Measurements from ENCODE around the gene FAM13A.
"Not testable (repeated sequence)": the region's sequence is repeated elsewhere in the genome, so short reads cannot be mapped to it uniquely, and the experiment has no call there.

The FAM13A gene

GRCh38 chr4:88958080-88958479, 98.9 kb downstream of the FAM13A start:
- no peak for DNase-seq (ENCODE audit: low read depth)

DNA sequence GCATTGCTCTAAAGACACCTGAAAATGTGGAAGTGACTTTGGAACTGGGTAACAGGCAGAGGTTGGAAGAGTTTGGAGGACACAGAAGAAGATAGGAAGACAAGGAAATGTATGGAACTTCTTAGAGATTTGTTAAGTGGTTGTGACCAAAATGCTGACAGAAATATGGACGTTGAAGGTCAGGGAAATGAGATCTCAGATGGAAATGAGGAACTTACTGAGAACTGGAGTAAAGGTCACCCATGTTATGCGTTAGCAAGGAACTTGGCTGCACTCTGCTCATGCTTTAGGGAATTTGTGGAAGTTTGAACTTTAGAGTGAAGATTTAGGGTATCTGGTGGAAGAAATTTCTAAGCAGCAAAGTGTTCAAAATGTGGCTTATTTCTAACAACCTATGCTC, 99.4 kb downstream of the FAM13A start:
- no peak for DNase-seq (ENCODE audit: low read depth)

DNA sequence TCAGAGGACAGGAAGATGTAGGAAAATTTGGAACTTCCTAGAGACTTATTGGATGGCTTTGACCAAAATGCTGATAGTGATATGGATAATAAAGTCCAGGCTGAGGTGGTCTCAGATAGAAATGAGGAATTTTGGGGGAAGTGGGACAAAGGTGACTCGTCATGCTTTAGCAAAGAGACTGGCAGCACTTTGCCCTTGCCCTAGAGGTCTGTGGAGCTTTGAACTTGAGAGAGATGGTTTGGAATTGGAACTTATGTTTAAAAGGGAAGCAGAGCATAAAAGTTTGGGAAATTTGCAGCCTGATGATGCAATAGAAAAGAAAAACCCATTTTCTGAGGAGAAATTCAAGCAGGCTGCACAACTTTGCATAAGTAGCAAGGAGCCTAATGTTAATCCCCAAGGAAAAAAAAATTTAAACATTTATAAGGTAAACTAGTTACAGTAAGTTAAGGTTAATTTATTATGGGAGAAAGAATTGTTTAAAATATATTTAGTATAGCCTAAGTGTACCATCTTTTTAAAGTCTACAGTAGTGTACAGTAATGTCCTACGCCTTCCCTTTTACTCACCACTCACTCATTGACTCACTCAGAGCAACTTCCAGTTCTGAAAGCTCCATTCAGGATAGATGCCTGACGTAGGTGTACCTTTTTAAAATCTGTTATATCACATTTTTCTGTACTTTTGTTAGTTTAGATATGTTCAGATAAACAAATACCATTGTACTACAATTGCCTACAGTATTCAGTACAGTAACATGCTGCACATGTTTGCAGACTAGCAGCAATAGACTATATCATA, 101.2 kb downstream of the FAM13A start:
- DNase-seq (ENCODE audit: low read depth): no peak

DNA sequence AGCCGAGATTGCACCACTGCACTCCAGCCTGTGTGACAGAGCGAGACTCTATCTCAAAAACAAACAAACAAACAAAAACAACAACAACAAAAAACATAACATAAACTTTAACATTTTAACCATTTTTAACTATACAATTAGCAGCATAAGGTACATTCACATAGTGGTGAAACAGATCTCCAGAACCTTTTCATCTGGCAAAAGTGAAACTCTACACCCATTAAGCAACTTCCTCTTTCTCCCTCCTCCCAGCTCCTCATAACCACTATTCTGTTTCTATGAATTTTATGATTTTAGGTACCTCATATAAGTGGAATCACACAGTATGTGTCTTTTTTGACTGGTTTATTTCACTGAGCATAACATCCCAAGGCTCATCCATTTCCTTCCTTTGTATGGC, 103.6 kb downstream of the FAM13A start:
- DNase-seq (ENCODE audit: low read depth): no peak

DNA sequence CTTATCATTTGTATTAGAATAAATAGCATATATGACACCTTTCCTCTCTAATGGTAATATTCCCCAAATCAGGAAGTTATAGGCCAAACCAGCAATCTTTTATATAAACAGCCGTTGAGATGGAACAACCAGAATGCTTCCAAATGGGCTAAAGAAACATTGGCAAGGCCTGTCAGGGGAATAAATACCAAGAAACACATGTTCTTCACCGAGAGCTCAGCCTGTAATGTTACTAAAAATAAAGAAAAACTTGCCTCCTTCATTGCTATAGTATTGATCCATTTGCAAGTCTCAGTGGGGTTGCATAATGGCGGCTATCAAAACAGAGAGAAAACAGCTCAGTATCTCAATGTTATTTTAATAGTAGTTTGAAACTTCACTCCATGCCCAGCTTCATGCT, 104.9 kb downstream of the FAM13A start:
- DNase-seq (ENCODE audit: low read depth): no peak

- DNase-seq (ENCODE audit: low read depth): no peak
These were observed 107.4 kb downstream of the FAM13A start for GRCh38 chr4:88949605-88950004.

- no peak for DNase-seq (ENCODE audit: low read depth)
These were observed 116.5 kb downstream of the FAM13A start for GRCh38 chr4:88940506-88940905.

GRCh38 chr4:88939697-88940096, 117.3 kb downstream of the FAM13A start:
- peak; percentile 80 for DNase-seq (ENCODE audit: low read depth)

GRCh38 chr4:88938138-88938537, 118.8 kb downstream of the FAM13A start:
- DNase-seq (ENCODE audit: low read depth): peak; percentile 96

- peak; percentile 91 for DNase-seq (ENCODE audit: low read depth)
These were observed 119.9 kb downstream of the FAM13A start for GRCh38 chr4:88937081-88937480.

- no peak for DNase-seq (ENCODE audit: low read depth)
These were observed 123.4 kb downstream of the FAM13A start for GRCh38 chr4:88933414-88934160.

DNA sequence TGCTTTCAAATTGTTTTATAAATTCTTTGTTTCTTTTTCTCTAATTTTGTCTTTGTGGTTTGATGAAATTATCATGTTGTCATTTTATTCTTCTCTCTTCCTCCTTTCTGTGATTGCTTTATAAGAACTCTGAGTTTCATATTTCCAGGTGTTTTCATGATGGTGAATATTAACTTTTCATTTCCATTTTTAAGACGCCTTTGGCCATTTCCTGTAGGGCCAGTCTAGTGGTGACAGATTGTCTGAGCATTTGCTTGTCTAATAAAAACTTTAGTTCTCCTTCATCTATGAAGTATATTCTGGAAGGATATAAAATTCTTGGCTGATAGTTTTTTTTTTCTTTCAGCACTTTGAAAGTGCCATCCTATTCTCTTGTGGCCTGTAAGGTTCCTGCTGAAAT, 128.1 kb downstream of the FAM13A start:
- DNase-seq (ENCODE audit: low read depth): no peak

DNA sequence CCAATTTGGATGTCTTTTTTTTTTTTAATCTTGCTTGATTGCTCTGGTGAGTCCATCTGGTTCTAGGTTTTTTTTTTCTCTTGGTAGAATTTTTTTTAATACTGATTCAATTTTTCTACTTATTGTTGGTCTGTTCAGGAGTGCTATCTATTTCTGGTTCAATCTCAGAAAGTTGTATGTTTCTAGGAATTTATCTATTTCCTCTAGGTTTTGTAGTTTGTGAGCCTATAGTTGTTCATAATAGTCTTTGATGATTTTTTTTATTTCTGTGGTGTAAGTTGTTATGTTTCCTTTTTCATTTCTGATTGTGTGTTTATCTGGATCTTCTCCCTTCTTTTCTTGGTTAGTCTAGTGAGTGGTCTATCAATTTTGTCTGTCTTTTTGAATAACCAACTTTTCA, 129.6 kb downstream of the FAM13A start:
- no peak for DNase-seq (ENCODE audit: low read depth)

GRCh38 chr4:88919056-88919455, 137.9 kb downstream of the FAM13A start:
- no peak for DNase-seq (ENCODE audit: low read depth)

DNA sequence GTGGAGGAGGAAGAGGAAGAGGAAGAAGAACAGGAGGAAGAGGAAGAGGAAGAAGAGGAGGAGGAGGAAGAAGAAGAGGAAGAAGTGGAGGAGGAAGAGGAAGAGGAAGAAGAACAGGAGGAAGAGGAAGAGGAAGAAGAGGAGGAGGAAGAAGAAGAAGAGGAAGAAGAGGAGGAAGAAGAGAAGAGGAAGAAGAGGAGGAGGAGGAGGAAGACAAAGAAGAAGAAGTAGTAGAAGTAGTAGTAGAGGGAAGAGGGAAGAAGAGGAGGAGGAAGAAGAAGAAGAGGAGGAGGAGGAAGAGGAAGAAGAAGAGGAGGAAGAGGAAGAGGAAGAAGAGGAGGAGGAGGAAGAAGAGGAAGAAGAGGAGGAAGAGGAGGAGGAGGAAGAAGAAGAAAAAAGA, 143.8 kb downstream of the FAM13A start:
- DNase-seq (ENCODE audit: low read depth): not testable (repeated sequence)

- DNase-seq (ENCODE audit: low read depth): peak; percentile 27
These were observed 145.5 kb downstream of the FAM13A start for GRCh38 chr4:88911246-88912212.

GRCh38 chr4:88910101-88910500, 146.9 kb downstream of the FAM13A start:
- DNase-seq (ENCODE audit: low read depth): no peak

GRCh38 chr4:88908521-88908920, 148.5 kb downstream of the FAM13A start:
- DNase-seq (ENCODE audit: low read depth): no peak

- peak; percentile 53 for DNase-seq (ENCODE audit: low read depth)
These were observed 149.0 kb downstream of the FAM13A start for GRCh38 chr4:88908003-88908402.

- peak; percentile 26 for DNase-seq (ENCODE audit: low read depth)
These were observed 149.5 kb downstream of the FAM13A start for GRCh38 chr4:88907478-88907877.

DNA sequence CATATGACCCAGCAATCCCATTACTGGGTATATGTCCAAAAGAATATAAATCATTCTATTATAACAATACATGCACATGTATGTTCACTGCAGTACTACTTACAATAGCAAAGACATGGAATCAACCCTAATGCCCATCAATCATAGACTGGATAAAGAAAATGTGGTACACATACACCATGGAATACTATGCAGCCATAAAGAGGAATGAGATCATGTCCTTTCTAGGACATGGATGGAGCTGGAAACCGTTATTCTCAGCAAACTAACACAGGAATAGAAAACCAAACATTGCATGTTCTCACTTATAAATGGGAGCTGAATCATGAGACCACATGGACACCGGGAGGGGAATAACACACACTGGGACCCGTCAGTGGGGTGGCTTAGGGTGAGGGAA, 152.7 kb downstream of the FAM13A start:
- not testable (repeated sequence) for DNase-seq (ENCODE audit: low read depth)

GRCh38 chr4:88900432-88900831, 156.6 kb downstream of the FAM13A start:
- DNase-seq (ENCODE audit: low read depth): peak; percentile 65
